ENCODE results near the gene FOXA2.

- no peak for TF ChIP-seq CTCF (IDR thresholded peaks at IDR 0.05)
- TF ChIP-seq, protein P1, sequence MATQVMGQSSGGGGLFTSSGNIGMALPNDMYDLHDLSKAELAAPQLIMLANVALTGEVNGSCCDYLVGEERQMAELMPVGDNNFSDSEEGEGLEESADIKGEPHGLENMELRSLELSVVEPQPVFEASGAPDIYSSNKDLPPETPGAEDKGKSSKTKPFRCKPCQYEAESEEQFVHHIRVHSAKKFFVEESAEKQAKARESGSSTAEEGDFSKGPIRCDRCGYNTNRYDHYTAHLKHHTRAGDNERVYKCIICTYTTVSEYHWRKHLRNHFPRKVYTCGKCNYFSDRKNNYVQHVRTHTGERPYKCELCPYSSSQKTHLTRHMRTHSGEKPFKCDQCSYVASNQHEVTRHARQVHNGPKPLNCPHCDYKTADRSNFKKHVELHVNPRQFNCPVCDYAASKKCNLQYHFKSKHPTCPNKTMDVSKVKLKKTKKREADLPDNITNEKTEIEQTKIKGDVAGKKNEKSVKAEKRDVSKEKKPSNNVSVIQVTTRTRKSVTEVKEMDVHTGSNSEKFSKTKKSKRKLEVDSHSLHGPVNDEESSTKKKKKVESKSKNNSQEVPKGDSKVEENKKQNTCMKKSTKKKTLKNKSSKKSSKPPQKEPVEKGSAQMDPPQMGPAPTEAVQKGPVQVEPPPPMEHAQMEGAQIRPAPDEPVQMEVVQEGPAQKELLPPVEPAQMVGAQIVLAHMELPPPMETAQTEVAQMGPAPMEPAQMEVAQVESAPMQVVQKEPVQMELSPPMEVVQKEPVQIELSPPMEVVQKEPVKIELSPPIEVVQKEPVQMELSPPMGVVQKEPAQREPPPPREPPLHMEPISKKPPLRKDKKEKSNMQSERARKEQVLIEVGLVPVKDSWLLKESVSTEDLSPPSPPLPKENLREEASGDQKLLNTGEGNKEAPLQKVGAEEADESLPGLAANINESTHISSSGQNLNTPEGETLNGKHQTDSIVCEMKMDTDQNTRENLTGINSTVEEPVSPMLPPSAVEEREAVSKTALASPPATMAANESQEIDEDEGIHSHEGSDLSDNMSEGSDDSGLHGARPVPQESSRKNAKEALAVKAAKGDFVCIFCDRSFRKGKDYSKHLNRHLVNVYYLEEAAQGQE (IDR thresholded peaks at IDR 0.05; ENCODE audit: insufficient read depth in 1 of 2, low read depth in 2 of 2, low read length in 1 of 2): no peak
- TF ChIP-seq POLR2AphosphoS5 (IDR thresholded peaks at IDR 0.05; ENCODE audit: low read depth, low read length): no peak
Observed at GRCh38 chr20:22576273-22576672, 8.1 kb downstream of the FOXA2 start.

All from Panc1 (cell line).